Activated CD4-positive, CD25-positive, alpha-beta regulatory T cell treated with anti-CD3 and anti-CD28 coated beads, Interleukin-2, amount 50 U/mL, for 16 hours (primary cell): ENCODE results near the gene GALNT10.

ENCODE experiments used
- DNase-seq: peaks from one replicate; pipeline ENCODE4 v3.0.0-alpha.2; 2020; ENCODE audit warnings: low read depth, low spot score

Gene GALNT10

DNA sequence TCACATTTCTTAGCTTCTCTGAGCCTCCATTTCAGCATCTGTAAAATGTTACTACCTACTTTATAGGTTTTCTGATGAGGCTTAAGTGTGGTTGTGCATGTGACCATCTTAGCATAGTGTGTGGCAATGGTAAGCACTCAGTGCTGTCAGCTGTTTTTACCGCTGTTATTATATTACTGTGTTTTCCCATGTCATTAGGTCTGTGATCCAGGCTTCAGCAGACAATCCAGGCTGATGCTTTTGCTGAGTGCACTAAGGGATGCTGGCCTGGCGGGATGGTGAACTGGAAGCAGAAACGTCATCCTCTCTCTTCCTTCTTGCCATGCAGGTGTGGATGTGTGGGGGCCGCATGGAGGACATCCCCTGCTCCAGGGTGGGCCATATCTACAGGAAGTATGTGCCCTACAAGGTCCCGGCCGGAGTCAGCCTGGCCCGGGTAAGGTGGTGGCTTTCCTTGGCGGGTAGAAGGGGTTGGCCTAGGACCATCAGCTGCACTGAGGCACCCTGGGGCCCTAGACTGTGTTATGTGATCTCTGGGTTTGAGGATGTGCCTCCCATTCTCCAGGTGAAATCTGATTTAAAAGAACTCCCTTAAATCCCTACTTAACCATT is 213.3 kb downstream of the GALNT10 start:
- no peak for DNase-seq

GRCh38 chr5:154405078-154405792 is 214.7 kb downstream of the GALNT10 start:
- peak; percentile 39 for DNase-seq

- no peak for DNase-seq
Measured at GRCh38 chr5:154406231-154406630, 215.7 kb downstream of the GALNT10 start.

- no peak for DNase-seq
Measured at GRCh38 chr5:154406826-154407225, 216.3 kb downstream of the GALNT10 start.

GRCh38 chr5:154408811-154409210 is 218.3 kb downstream of the GALNT10 start:
- DNase-seq: no peak

DNA sequence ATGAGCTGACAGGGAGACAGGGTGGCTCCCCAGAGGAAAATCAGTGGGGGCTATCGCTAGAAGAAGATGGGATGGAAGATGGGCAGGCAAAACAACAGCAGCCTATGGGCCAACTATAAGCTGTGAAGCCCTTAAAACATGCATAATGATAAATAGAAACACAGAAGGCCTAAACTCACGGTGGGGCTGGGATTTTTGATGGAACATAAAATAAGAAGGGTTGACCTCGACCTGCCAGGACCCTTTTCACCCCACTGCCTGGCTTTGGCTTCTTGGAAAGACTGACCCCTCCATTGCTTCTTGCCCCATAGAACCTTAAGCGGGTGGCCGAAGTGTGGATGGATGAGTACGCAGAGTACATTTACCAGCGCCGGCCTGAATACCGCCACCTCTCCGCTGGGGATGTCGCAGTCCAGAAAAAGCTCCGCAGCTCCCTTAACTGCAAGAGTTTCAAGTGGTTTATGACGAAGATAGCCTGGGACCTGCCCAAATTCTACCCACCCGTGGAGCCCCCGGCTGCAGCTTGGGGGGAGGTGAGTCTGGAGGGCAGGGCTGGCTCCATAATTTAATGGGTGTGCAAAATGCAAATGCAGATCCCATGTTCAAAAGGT is 218.8 kb downstream of the GALNT10 start:
- DNase-seq: no peak

DNA sequence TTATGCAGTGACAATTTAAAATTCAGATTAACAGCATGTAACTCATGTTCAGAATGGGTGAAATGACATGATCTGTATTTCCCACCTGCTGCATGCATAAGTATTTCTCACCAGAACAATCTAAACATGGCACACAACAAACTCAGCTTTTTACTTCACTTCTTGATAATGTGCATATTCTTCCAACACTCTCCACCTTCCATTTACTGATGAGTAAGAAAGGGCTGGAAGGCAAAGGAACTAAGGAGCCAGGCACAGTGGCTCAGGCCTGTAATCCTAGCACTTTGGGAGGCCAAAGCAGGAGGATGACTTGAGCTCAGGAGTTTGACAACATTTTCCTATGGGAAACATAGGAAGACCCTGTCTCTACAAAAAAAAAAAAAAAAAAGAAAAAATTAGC is 219.5 kb downstream of the GALNT10 start:
- DNase-seq: no peak

DNA sequence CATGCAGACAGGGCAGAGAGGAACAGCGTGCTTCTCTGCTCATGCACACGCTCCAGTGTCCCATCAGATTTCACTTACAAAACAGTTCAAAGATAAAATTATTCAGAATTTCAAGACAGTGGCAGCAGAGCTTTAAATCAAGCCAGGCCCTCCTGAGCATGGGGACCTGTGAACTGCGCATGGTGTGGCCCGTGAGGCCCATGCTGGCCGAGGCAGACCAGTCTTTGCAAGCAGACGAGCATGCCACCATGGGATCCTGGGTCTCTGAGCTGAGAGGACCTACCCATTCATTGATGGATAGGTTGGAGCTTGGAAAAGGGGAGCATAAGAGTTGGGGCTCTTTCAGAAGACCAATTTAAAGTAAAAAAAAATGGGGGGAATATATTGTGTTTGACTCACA is 220.3 kb downstream of the GALNT10 start:
- DNase-seq: no peak

- no peak for DNase-seq
Measured at GRCh38 chr5:154411338-154411737, 220.8 kb downstream of the GALNT10 start.

DNA sequence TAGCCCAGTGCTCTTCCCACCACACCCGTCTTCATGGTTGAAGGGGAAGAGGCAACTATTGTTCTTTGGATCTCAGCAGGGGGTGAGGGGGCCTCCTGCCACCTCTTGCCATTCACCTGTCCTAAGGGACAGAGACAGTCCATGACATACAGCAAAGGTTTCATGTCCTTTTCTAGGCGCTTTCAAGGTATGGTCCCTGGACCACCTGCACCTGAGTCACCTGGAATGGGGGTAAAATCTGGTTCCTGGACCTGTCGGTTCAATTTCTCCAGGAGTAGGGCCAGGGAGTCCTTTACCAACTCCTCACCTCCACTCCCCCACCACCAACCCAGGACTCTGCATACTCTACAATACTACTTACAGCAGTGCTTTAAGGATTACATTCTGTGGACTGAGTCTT is 221.8 kb downstream of the GALNT10 start:
- DNase-seq: no peak

GRCh38 chr5:154412925-154413324 is 222.4 kb downstream of the GALNT10 start:
- no peak for DNase-seq

DNA sequence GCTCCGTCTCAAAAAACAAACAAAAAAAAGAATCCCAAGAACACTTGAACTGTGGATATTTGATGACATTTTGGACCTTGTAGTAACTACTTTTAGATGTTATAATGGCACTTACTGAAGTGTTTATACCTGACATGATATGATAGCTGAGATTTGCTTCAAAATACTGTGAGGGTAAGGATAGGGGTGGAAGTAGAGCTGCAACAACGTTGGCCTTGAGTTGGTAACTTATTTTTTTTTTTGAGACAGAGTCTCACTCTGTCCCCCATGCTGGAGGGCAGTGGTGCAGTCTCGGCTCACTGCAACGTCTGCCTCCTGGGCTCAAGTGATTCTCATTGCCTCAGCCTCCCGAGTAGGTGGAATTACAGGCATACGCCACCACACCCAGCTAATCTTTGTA is 224.6 kb downstream of the GALNT10 start:
- DNase-seq: no peak

DNA sequence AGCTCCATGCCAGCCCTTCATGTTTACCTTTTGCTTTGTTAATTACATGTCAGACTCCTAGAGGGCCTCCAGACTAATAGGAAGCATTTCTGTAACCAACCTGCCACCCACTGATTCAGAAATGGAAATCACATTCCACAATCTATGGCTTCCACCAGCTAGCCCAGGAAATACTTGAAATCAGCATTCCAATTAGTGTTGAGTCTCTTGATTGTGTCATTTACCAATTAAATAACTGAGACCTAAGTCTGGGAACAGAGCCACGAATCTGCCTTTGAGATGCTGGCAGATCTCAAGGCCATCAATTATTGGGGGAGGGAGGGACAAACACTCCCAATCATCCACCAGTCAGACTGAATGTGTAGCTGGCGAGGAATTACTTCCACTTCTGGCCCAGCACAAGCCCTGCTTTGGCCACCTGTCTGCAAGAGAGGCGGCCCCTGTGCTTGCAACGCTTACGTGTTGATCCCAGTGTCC is 227.8 kb downstream of the GALNT10 start:
- no peak for DNase-seq

- DNase-seq: no peak
Measured at GRCh38 chr5:154419236-154419635, 228.7 kb downstream of the GALNT10 start.

DNA sequence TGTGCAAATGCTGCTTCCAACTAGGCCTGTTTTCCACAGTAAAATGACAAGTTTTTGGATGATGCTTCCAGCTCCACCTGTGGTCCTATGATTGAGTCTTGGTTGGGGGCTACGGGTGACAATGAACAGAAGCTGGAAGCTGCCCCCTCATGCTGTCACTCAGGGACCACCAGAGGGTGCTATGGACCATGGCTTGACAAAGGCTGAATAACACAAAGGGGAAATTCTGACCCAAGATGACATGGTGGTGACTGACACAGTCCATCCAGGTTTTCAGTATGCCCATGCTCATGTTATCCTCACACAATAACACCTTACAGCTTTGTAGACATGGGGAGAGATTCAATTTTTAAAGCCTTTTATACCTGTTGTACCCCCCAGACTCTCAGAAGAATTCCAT is 231.3 kb downstream of the GALNT10 start:
- DNase-seq: no peak

GRCh38 chr5:154422298-154422697 is 231.8 kb downstream of the GALNT10 start:
- DNase-seq: no peak

- no peak for DNase-seq
Measured at GRCh38 chr5:154428208-154428607, 237.7 kb downstream of the GALNT10 start.

DNA sequence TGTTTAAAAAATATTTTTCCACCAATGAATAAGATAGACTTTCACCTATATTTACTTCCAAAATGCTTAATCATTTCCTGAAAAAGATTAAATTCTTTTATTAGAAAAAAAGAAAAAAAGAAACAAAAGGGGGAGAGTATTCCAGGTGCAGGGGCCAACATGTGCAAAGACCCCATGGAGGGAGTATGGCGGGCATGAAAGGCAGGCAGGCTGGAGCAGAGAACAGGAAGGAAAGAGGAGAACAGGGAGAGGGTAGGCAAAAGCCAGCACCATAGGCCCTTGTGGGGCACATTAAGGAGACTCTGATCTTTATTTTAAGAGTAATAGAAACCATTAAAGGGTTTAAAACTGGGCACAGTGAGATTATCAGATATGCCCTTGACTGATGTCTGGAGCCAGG is 238.8 kb downstream of the GALNT10 start:
- no peak for DNase-seq

- DNase-seq: no peak
Measured at GRCh38 chr5:154430466-154430865, 239.9 kb downstream of the GALNT10 start.

- DNase-seq: no peak
Measured at GRCh38 chr5:154430961-154431630, 240.6 kb downstream of the GALNT10 start.

GRCh38 chr5:154435226-154435625 is 244.7 kb downstream of the GALNT10 start:
- no peak for DNase-seq

- DNase-seq: no peak
Measured at GRCh38 chr5:154437281-154437965, 246.9 kb downstream of the GALNT10 start.
